ENCODE results near the gene CNTNAP5. TPM values are rescaled to one million over a fixed set of nuclear protein-coding genes. Genes with fewer than 3 reads are reported as not detected.

CNTNAP5 gene
- total RNA-seq, 1 experiment from 2014 or later, result 0.48 TPM

- H4K8ac ChIP-seq (replicated peaks; ENCODE audit: insufficient read length, low read depth, low read length), result no peak overlapping the region
- no peak overlapping the region for H2BK15ac ChIP-seq (ENCODE audit: low read depth, low read length)
- H3K4me1 ChIP-seq (ENCODE audit: insufficient read depth, low read length), result no peaks in the 10 kb centered on the region
- Mint-ChIP-seq H3K4me1 (peaks cover 6 to 17% of the 10 kb centered on the region in 2 experiments), H3K27ac (no peak overlapping the region), H3K27me3 (ENCODE audit: low read depth) (no peaks in the 10 kb centered on the region), H3K4me3 (no peak overlapping the region), H3K9me3 (no peaks in the 10 kb centered on the region), H3K36me3 (ENCODE audit: insufficient read depth in 1 of 3, low read depth in 3 of 3) (no peaks in the 10 kb centered on the region)
- no peak overlapping the region for H3K18ac ChIP-seq (ENCODE audit: insufficient read length, low read depth, low read length)
- H2AFZ ChIP-seq (ENCODE audit: low read length), result no peak overlapping the region
- no peaks in the 10 kb centered on the region for H3K9me3 ChIP-seq (ENCODE audit: control insufficient read depth, low read depth, low read length)
- no peak overlapping the region for H2BK12ac ChIP-seq (ENCODE audit: insufficient read length, low read depth, low read length)
- no peak overlapping the region for H3K56ac ChIP-seq (ENCODE audit: insufficient read length, low read depth, low read length)
- H3K4me2 ChIP-seq (ENCODE audit: insufficient read depth, insufficient read length, low read length), result no peak overlapping the region
- TF ChIP-seq, protein P1, sequence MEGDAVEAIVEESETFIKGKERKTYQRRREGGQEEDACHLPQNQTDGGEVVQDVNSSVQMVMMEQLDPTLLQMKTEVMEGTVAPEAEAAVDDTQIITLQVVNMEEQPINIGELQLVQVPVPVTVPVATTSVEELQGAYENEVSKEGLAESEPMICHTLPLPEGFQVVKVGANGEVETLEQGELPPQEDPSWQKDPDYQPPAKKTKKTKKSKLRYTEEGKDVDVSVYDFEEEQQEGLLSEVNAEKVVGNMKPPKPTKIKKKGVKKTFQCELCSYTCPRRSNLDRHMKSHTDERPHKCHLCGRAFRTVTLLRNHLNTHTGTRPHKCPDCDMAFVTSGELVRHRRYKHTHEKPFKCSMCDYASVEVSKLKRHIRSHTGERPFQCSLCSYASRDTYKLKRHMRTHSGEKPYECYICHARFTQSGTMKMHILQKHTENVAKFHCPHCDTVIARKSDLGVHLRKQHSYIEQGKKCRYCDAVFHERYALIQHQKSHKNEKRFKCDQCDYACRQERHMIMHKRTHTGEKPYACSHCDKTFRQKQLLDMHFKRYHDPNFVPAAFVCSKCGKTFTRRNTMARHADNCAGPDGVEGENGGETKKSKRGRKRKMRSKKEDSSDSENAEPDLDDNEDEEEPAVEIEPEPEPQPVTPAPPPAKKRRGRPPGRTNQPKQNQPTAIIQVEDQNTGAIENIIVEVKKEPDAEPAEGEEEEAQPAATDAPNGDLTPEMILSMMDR (conservative IDR thresholded peaks at IDR 0.05), result no peak
- no peaks in the 10 kb centered on the region for H3K79me1 ChIP-seq (ENCODE audit: insufficient read depth, low read depth, low read length, poor library complexity, severe bottlenecking)
- no peak overlapping the region for H3K27ac ChIP-seq (ENCODE audit: insufficient read length, low read depth, low read length)
- H2AK5ac ChIP-seq (ENCODE audit: insufficient read length, low read length), result no peak overlapping the region
- no peak overlapping the region for H3K9ac ChIP-seq (ENCODE audit: extremely low read depth, insufficient read length, low read length)
- H3K23me2 ChIP-seq (ENCODE audit: insufficient read length, low read depth, low read length, poor library complexity, severe bottlenecking), result no peaks in the 10 kb centered on the region
- no peak for DNase-seq
- no peak overlapping the region for H2BK5ac ChIP-seq (ENCODE audit: insufficient read length, low read length)
- H3K23ac ChIP-seq (ENCODE audit: insufficient read length, low read depth, low read length), result no peak overlapping the region
- H3K14ac ChIP-seq (ENCODE audit: insufficient read depth, low read length), result no peak overlapping the region
- no peak overlapping the region for H2BK20ac ChIP-seq (ENCODE audit: low read depth, low read length, poor library complexity, severe bottlenecking)
- H2BK120ac ChIP-seq (ENCODE audit: low read depth, low read length, poor library complexity, severe bottlenecking), result no peak overlapping the region
- no peaks in the 10 kb centered on the region for H4K20me1 ChIP-seq (ENCODE audit: control insufficient read depth, insufficient read depth, insufficient read length)
- no peak overlapping the region for H3T11ph ChIP-seq (ENCODE audit: low read length)
- no peak overlapping the region for H4K5ac ChIP-seq (ENCODE audit: insufficient read length, low read depth, low read length)
- no peaks in the 10 kb centered on the region for H3K79me2 ChIP-seq (ENCODE audit: insufficient read depth, low read length)
- no CpG with 5 or more reads among the region's 6 CpGs for WGBS (ENCODE audit: extremely low coverage, insufficient read length, low lambda C conversion rate)
- no peaks in the 10 kb centered on the region for H3K27me3 ChIP-seq (ENCODE audit: insufficient read depth, low read length)
- H3K4ac ChIP-seq (ENCODE audit: low read depth, low read length), result no peak overlapping the region
- no peak overlapping the region for H4K91ac ChIP-seq (ENCODE audit: insufficient read length, low read depth, low read length)
Observed at GRCh38 chr2:124558277-124558905, 533.3 kb downstream of the CNTNAP5 start.
